GM21528 (cell line): Measurements from ENCODE around the gene SYT15.
"Not testable (repeated sequence)": the region's sequence is repeated elsewhere in the genome, so short reads cannot be mapped to it uniquely, and the experiment has no call there.

Experiments
- ATAC-seq: cut with Tn5 transposase; IDR thresholded peaks from one replicate; pipeline ENCODE4 v1.9.1; 2021; ENCODE audit warnings: mild to moderate bottlenecking, moderate library complexity; ENCODE audit not compliant: unreplicated experiment, low FRiP score

Gene SYT15

DNA sequence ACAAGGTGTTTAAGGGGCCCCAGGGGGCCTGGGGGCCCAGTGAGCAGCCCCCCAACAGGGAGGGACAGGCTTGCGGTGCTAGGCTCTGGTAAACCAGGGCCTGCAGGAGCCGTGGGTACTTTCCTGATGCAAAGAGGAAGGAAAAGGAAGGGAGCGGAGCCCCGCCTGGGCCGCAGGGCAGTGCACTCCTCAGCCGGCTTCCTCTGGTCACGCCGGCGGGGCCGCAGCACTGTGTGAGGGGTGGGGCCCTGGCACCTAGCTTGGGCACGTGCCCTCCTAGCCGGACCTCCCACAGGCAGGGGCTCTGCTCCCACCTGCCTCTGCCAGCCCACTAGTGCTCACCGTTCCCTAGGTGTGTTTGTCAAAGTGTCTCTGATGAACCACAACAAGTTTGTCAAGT is 6.3 kb downstream of the SYT15 start:
- ATAC-seq: not testable (repeated sequence)

GRCh38 chr10:46587546-46587945 is 8.6 kb downstream of the SYT15 start:
- not testable (repeated sequence) for ATAC-seq

DNA sequence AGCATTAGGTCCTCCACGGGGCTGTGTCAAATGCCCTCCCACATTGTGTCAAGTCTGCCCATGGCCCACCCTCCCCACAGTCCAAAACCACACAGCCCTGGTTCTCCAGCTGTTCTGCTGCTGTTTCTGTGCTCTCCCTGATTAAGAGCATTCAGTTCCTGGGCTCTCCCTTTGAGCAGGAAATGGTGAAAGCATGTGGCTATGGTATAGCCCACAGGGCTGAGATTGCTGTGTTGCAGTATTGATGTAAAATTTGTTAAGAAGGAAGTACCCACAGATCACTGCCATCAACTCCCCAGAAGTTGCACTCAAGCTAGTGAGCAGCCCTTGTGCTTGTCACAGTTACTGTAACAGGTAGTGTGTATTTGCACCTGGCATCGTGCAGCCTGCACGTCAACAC is 9.3 kb downstream of the SYT15 start:
- not testable (repeated sequence) for ATAC-seq

- not testable (repeated sequence) for ATAC-seq
Measured at GRCh38 chr10:46589589-46589988, 10.7 kb downstream of the SYT15 start.

DNA sequence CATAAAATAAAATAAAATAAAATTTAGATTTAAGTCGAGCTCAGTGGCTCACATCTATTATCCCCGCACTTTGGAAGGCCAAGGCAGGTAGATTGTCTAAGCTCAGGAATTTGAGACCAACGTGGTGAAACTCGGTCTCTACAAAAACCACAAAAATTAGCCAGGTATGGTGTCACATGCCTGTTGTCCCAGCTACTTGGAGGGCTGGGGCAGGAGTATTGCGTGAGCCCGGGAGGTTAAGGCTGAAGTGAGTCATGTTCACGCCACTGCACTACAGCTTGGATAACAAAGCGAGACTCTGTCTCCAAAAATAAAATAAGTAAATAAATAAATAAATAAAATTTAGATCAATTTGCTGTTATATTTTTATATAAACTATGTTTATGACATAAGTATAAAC is 12.1 kb downstream of the SYT15 start:
- not testable (repeated sequence) for ATAC-seq

GRCh38 chr10:46593307-46593706 is 14.4 kb downstream of the SYT15 start:
- not testable (repeated sequence) for ATAC-seq

DNA sequence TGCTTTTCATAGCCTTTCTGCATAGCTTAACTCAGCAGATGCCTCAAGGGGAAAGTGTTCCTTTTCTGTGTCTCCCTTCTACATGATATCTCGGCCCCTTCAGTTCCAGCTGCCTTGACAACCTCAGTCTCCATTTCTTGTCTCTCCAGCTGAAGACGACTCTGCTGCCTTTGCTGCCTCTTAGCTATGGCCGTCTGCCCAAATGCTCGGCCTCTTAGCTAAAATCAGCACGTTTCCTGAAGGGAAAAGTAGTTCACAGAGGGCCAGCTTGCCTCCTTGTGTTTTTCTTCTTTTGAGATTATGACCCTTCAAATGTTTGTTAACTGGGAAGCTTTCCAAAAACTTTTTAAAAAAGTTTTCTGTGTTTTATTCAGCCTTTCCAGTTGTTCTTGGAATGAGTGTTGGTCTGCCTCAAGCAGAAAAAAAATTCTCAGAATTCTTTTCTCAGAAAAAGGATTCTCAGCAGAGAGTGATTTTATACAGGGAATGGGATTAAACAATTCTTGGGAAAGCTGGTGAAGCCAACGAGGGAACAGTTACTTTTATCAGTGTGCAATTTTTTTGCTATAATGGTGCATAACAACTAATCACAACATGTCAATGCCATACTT is 15.6 kb downstream of the SYT15 start:
- not testable (repeated sequence) for ATAC-seq

DNA sequence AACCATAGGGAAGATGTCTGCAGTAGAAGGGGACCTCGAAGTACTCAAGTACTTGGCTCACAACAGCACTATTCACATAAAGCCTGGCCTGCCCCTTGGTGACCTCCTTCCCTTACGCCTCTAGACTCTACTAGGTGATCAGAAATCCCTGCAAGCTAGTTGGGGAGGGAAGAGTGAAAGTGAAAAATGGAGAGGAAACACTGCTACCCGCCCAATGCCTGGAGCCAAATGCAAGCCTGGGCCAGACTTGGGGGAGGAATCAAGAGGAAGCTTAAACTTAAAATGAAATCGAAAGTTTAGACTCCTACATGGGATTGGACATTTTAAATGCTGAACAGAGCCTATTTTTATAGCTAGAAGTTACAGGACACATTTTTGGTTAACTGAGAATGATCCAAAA is 17.6 kb downstream of the SYT15 start:
- ATAC-seq: not testable (repeated sequence)

- peak; percentile 78 for ATAC-seq
Measured at GRCh38 chr10:46597616-46598246, 18.8 kb downstream of the SYT15 start.

- peak; percentile 57 for ATAC-seq
Measured at GRCh38 chr10:46600516-46600915, 21.6 kb downstream of the SYT15 start.

DNA sequence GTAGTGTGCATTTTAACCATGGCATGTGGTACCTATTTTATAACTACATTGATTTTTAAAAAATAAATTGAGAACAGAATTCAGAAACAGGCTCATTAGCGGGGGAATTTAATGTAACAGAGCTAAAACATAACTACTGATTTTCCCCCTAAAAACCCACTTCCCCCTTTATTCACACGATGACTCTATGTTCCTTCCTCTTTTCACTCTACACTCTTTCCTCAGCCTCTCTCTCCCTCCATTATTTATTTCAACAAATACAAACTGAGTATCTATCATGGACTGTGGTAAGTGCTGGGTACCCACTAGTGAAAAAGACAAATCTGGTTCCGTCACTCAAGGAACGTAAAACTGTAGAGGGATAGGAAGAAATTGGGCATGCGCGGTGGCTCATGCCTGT is 36.6 kb downstream of the SYT15 start:
- not testable (repeated sequence) for ATAC-seq

DNA sequence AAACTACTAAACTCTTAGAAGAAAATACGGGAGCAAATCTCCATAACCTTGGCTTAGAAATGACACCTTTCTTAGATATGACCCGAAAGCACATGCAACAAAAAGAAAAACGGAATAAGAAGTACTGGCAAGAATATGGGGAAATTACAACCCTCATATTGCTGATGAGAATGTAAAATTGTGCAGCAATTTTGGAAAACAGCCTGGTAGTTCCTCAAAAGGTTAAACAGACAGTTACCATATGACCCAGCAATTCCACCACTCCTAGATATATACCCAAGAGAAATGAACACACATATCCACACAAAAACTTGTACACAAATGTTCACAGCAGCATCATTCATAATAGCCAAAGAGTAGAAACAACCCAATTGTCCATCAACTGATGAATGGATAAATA is 37.3 kb downstream of the SYT15 start:
- ATAC-seq: not testable (repeated sequence)

DNA sequence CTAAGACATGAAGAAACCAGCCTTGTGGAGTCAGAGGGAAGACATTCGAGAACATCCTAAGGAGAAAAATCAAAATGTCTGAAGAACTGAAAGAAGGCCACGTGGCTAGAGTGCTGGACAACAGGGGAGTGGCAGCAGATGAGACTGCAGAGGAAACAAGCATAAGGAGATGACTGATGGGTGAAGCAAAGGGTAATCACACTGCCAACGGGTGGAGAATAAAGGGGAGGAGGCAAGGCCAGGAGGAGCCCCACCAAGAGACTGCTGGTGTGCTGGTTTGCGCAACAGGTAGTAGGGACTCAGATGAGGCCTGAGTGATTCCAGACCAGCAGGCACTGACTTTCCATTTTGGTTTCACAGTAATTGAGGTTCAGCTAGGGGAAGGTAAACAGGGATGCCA is 38.2 kb downstream of the SYT15 start:
- not testable (repeated sequence) for ATAC-seq

DNA sequence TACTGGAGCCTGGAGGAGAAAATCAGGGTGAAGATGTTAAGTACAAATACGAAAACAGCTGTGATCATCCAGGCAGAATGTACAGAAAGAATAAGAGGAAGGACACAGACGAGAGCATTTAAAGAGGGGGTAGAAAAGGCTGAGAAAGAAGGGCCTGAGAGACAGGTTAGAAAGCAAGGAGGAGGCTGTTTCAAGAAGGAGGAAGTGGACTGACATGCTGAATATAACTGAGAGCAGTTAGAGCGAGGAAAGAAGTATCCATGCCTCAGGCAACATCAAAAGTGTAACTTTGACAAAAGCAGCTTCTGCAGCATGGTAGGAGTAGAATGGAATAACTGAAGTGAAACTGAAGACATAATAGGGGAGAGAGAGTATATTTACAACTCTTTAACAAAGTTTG is 39.0 kb downstream of the SYT15 start:
- ATAC-seq: not testable (repeated sequence)

DNA sequence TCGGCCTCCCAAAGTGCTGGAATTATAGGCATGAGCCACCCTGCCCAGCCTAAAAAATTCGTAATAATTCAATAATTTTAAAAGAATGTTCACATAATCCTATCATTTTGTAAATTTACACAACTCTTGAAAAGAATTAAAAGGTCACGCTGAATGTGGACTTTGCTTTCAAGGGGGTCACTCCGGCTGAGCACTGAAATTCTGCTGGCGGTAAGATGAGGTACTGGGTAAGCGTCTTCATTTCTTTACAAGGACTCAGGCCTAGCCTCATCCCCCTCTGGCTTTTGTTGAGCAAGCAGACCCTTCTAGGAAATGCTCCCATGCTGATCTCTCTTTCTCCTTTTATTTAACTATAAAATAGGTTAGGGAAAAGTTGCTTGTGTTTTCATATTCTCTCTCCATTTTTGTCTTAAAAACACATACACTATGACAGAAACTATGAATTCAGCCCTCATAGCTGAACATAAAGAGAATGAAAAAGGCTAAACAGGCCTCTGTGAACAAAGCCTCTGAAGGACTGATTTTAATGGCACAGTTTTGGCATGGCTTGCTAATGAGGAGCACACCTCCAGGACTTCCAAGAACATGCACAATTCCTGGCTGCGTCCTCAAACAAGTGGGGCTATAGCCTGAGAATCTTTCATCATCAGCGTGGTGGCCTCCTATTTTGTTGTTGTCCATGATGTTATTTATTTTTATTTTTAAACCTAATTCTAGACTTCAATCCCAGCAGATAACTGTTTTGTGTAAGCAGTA is 45.1 kb downstream of the SYT15 start:
- ATAC-seq: not testable (repeated sequence)

DNA sequence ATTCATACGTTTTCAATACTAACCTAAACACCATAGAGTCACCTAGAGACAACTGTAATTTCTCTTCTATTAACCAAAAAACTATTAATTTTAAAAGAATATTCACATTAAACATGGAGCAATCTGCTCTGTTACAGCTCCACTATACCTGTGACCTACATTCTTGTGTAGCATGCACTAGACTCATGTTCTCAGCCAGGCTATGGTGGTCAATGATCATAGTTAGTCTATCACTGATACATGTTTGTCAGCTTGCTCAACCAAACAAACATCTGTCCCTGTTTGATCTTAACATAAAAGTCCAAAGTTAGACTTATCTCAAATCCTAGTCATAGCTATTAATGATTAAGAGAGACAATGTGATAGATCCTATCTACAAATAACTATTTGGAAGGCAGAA is 50.9 kb downstream of the SYT15 start:
- ATAC-seq: not testable (repeated sequence)

GRCh38 chr10:46630816-46631215 is 51.9 kb downstream of the SYT15 start:
- not testable (repeated sequence) for ATAC-seq

GRCh38 chr10:46631683-46632082 is 52.8 kb downstream of the SYT15 start:
- not testable (repeated sequence) for ATAC-seq

DNA sequence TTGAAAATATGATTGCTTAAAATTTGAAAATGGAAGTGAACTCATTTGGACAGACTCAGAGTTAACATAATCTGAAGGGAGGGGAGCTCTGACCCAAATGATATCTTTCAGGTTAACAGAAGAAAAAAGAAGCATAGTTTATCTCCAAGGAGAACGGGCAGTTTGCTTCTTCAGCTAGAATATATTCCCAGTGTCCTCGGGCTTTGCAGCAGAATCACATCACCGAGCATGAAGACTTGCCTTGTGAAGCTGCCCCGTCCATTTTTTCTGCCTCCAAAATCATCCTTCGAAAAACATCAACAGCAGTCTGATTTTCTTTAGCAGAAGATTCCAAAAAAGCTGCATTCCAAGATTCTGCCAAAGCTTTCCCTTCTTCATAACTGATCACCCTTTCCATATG is 55.8 kb downstream of the SYT15 start:
- ATAC-seq: not testable (repeated sequence)

DNA sequence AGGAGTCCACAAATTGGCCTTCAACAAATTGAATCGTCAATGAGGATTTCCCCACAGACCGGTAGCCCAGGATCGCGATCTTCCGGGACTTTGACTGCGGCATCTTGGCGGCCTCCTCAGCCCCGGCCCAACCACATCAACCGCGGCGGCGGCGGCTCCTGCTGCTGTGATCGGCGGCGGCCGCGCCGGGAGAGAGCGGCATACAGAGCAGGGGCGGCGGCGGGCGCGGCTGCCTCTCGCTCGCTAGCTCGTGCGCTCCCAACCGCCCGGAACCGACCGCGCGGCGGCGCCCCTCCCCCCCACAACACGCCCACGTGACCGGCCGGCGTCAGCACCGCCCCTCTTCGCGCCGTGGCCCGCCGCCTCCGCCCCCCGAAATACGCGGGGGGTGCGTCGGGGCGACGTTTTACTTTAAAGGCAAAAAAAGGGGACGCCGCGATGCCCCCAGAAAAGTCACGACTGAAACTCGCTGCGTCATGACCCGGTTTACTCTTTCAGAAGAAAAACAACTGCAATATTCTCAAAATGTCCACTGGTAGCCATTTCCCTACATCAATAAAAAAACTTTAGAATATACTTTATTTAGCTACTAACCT is 56.5 kb downstream of the SYT15 start:
- not testable (repeated sequence) for ATAC-seq

GRCh38 chr10:46640005-46640404 is 61.1 kb downstream of the SYT15 start:
- ATAC-seq: not testable (repeated sequence)
